Ovary (tissue), 3 donors: ENCODE results near the gene ZNF143.

Experiments used
- EP300 ChIP-seq: sonication (generic); formaldehyde crosslinking; IDR thresholded peaks from one replicate; pipeline ENCODE4 v1.6.1; 2017; ENCODE audit warnings: antibody characterized with exemption
- POLR2A ChIP-seq: fragments of 450-650 bp; IDR thresholded peaks from one replicate; pipeline ENCODE4 v1.6.1; 2017; ENCODE audit warnings: antibody characterized with exemption, mild to moderate bottlenecking, moderate library complexity
- TF ChIP-seq, protein P1 (sequence below), 3 donors: fragments of 450-650 bp in 2 of 3; fragments of 200-600 bp in 1 of 3; IDR thresholded peaks; one replicate each; pipeline versions ENCODE4 v1.5.1 to v1.8.0; 2016 to 2022; ENCODE audit warnings: antibody characterized with exemption in 3 of 3, mild to moderate bottlenecking in 1 of 3
- donor health status: DM: no; HTN: no; CAD: no.

DNA sequence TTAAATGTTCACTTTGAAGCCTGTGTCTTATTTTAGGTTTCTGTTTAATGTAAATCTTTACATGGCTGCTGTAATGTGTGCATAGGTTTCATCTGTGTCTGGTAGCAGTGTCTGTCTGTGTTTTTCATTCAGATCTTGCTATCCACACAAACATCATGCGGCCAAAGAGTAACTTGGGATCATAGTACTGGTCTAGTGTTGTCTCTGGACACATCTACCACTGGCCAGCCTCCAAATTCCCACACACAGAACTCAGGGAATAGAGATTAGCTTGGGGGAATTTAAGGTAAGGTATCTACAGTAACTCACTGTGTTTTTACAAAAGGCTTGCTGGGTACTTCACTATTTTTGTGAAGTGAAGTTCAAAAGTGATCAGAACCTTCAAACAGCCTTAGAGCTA, 32.1 kb upstream of the ZNF143 start:
- TF ChIP-seq, protein P1, sequence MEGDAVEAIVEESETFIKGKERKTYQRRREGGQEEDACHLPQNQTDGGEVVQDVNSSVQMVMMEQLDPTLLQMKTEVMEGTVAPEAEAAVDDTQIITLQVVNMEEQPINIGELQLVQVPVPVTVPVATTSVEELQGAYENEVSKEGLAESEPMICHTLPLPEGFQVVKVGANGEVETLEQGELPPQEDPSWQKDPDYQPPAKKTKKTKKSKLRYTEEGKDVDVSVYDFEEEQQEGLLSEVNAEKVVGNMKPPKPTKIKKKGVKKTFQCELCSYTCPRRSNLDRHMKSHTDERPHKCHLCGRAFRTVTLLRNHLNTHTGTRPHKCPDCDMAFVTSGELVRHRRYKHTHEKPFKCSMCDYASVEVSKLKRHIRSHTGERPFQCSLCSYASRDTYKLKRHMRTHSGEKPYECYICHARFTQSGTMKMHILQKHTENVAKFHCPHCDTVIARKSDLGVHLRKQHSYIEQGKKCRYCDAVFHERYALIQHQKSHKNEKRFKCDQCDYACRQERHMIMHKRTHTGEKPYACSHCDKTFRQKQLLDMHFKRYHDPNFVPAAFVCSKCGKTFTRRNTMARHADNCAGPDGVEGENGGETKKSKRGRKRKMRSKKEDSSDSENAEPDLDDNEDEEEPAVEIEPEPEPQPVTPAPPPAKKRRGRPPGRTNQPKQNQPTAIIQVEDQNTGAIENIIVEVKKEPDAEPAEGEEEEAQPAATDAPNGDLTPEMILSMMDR (IDR thresholded peaks at IDR 0.05), result no peak
- TF ChIP-seq POLR2A (no peak), EP300 (no peak)
